Measurements from ENCODE around the gene RNF121.

RNF121 gene

GRCh38 chr11:72008728-72009127 is 79.9 kb downstream of the RNF121 start:
- TF ChIP-seq EZH2 (IDR thresholded peaks at IDR 0.05; ENCODE audit: borderline replicate concordance, low read depth, low read length, severe bottlenecking) (no peak), CTCF (IDR thresholded peaks at IDR 0.05; ENCODE audit: borderline replicate concordance, extremely low read depth, low read length, poor library complexity, severe bottlenecking) (no peak)
- Histone ChIP-seq H3K9ac (ENCODE audit: low read depth, low read length) (no peak overlapping the region), H3K79me2 (ENCODE audit: insufficient read depth, low read length) (no peaks in the 10 kb centered on the region), H2AFZ (ENCODE audit: low read depth, low read length) (no peak overlapping the region), H4K20me1 (ENCODE audit: insufficient read depth, low read length) (peaks cover 59% of the 10 kb centered on the region), H3K4me3 (ENCODE audit: low read depth in 1 of 2, low read length in 2 of 2) (no peak overlapping the region), H3K36me3 (ENCODE audit: insufficient read depth, low read length) (peaks cover 99% of the 10 kb centered on the region), H3K27me3 (ENCODE audit: insufficient read depth, low read length, poor library complexity) (no peaks in the 10 kb centered on the region), H3K27ac (ENCODE audit: low read length) (no peak overlapping the region), H3K4me2 (ENCODE audit: insufficient read depth, low read length) (no peak overlapping the region), H3K9me3 (ENCODE audit: insufficient read depth, low read length, severe bottlenecking) (no peaks in the 10 kb centered on the region), H3K4me1 (ENCODE audit: insufficient read depth, low read length) (no peaks in the 10 kb centered on the region)
- no peak for DNase-seq
- ATAC-seq (ENCODE audit: insufficient read depth, low read depth) = no peak

- Histone ChIP-seq H3K36me3 (ENCODE audit: insufficient read depth, low read length) (peaks cover 99% of the 10 kb centered on the region), H4K20me1 (ENCODE audit: insufficient read depth, low read length) (peaks cover 59% of the 10 kb centered on the region), H2AFZ (ENCODE audit: low read depth, low read length) (no peak overlapping the region), H3K4me3 (ENCODE audit: low read depth in 1 of 2, low read length in 2 of 2) (no peak overlapping the region), H3K79me2 (ENCODE audit: insufficient read depth, low read length) (no peaks in the 10 kb centered on the region), H3K4me2 (ENCODE audit: insufficient read depth, low read length) (no peak overlapping the region), H3K4me1 (ENCODE audit: insufficient read depth, low read length) (no peaks in the 10 kb centered on the region), H3K9me3 (ENCODE audit: insufficient read depth, low read length, severe bottlenecking) (no peaks in the 10 kb centered on the region), H3K27me3 (ENCODE audit: insufficient read depth, low read length, poor library complexity) (no peaks in the 10 kb centered on the region), H3K27ac (ENCODE audit: low read length) (no peak overlapping the region), H3K9ac (ENCODE audit: low read depth, low read length) (no peak overlapping the region)
- no peak for TF ChIP-seq CTCF (IDR thresholded peaks at IDR 0.05; ENCODE audit: borderline replicate concordance, extremely low read depth, low read length, poor library complexity, severe bottlenecking)
- TF ChIP-seq EZH2 (IDR thresholded peaks at IDR 0.05; ENCODE audit: borderline replicate concordance, low read depth, low read length, severe bottlenecking) = no peak
- DNase-seq = no peak
- ATAC-seq (ENCODE audit: insufficient read depth, low read depth) = no peak
These were observed 80.3 kb downstream of the RNF121 start for GRCh38 chr11:72009156-72009555.

GRCh38 chr11:72010529-72011233 is 81.8 kb downstream of the RNF121 start:
- Histone ChIP-seq H2AFZ (ENCODE audit: low read depth, low read length) (no peak overlapping the region), H3K4me1 (ENCODE audit: insufficient read depth, low read length) (no peaks in the 10 kb centered on the region), H4K20me1 (ENCODE audit: insufficient read depth, low read length) (peaks cover 55% of the 10 kb centered on the region), H3K27me3 (ENCODE audit: insufficient read depth, low read length, poor library complexity) (no peaks in the 10 kb centered on the region), H3K4me2 (ENCODE audit: insufficient read depth, low read length) (no peak overlapping the region), H3K79me2 (ENCODE audit: insufficient read depth, low read length) (no peaks in the 10 kb centered on the region), H3K36me3 (ENCODE audit: insufficient read depth, low read length) (peaks cover 99% of the 10 kb centered on the region), H3K9ac (ENCODE audit: low read depth, low read length) (no peak overlapping the region), H3K9me3 (ENCODE audit: insufficient read depth, low read length, severe bottlenecking) (no peaks in the 10 kb centered on the region), H3K4me3 (ENCODE audit: low read depth in 1 of 2, low read length in 2 of 2) (no peak overlapping the region), H3K27ac (ENCODE audit: low read length) (no peak overlapping the region)
- DNase-seq = no peak
- ATAC-seq (ENCODE audit: insufficient read depth, low read depth) = no peak
- TF ChIP-seq EZH2 (IDR thresholded peaks at IDR 0.05; ENCODE audit: borderline replicate concordance, low read depth, low read length, severe bottlenecking) = no peak
- TF ChIP-seq CTCF (IDR thresholded peaks at IDR 0.05; ENCODE audit: borderline replicate concordance, extremely low read depth, low read length, poor library complexity, severe bottlenecking) = no peak

All from DND-41 (cell line).